ENCODE data around the gene RC3H2. TPM values are rescaled to one million over a fixed set of nuclear protein-coding genes. Genes with fewer than 3 reads are reported as not detected.

Gene RC3H2
- total and polyA plus RNA-seq, 2 donors (not counting 3 experiments of a cell fraction or from before 2014, with no cell fraction given), result 25.3 to 63.0 TPM

GRCh38 chr9:122845116-122845515 is 60.0 kb downstream of the RC3H2 start:
- H3K36me3 ChIP-seq (ENCODE audit: control insufficient read depth in 2 of 2, extremely low read depth in 1 of 2, insufficient read depth in 2 of 2, low read length in 2 of 2), result peaks cover 5 to 7% of the 10 kb centered on the region in 2 experiments
- no peak overlapping the region for H3K9ac ChIP-seq (replicated peaks; ENCODE audit: extremely low read depth, insufficient read depth, low read length)
- dilution Hi-C loops (cut with MboI; ENCODE audit: extremely low pct_ligation_motif_present, low sequenced_read_pairs), result no loop called here
- no peaks in the 10 kb centered on the region for H3K79me2 ChIP-seq (ENCODE audit: control insufficient read depth, insufficient read depth, low read length)
- H3K27me3 ChIP-seq (ENCODE audit: control insufficient read depth in 2 of 2, insufficient read depth in 2 of 2, low read length in 2 of 2), result no peaks in the 10 kb centered on the region
- TF ChIP-seq GATA2 (IDR thresholded peaks at IDR 0.05; ENCODE audit: insufficient read depth, insufficient read length, low read depth, low read length), result no peak
- TF ChIP-seq EZH2 (IDR thresholded peaks at IDR 0.05; ENCODE audit: borderline replicate concordance, low read depth, low read length, severe bottlenecking), result no peak
- no peak for TF ChIP-seq POLR2A (IDR thresholded peaks at IDR 0.05; ENCODE audit: low read depth, low read length)
- no peak for TF ChIP-seq MYC (IDR thresholded peaks at IDR 0.05; ENCODE audit: low read depth, low read length)
- TF ChIP-seq JUN (IDR thresholded peaks at IDR 0.05; ENCODE audit: borderline replicate concordance, insufficient read depth, insufficient read length, low read depth), result no peak
- no peak for TF ChIP-seq CTCF (IDR thresholded peaks at IDR 0.05; ENCODE audit: extremely low read depth in 1 of 2, insufficient read depth in 1 of 2, low read depth in 1 of 2, low read length in 2 of 2)
- no peak for TF ChIP-seq FOS (IDR thresholded peaks at IDR 0.05; ENCODE audit: borderline replicate concordance, insufficient read depth, low read length)
- TF ChIP-seq POLR2AphosphoS5 (IDR thresholded peaks at IDR 0.05; ENCODE audit: insufficient read depth, low read depth, low read length), result no peak
- no peak for TF ChIP-seq MAX (IDR thresholded peaks at IDR 0.05; ENCODE audit: insufficient read depth, insufficient read length)
- no peak for DNase-seq (ENCODE audit: low read depth, low spot score)
- FAIRE-seq, result no peak
- H3K9me3 ChIP-seq (replicated peaks; ENCODE audit: control insufficient read depth, insufficient read depth, low read length), result no peaks in the 10 kb centered on the region
- intact Hi-C loops (cut with micrococcal nuclease), result no loop called here
- H3K4me1 ChIP-seq (ENCODE audit: control insufficient read depth, extremely low read depth, insufficient read depth, low read length), result no peaks in the 10 kb centered on the region
- H3K27ac ChIP-seq (ENCODE audit: insufficient read depth, low read depth, low read length), result no peak overlapping the region
- no peak overlapping the region for H3K4me3 ChIP-seq (replicated peaks in 1 of 3; ENCODE audit: insufficient read depth in 1 of 3, low read depth in 1 of 3, low read length in 3 of 3)
- no peak overlapping the region for H2AFZ ChIP-seq (ENCODE audit: low read depth, low read length)
- H3K9me1 ChIP-seq (replicated peaks; ENCODE audit: control insufficient read depth, extremely low read depth, insufficient read depth, low read length), result no peaks in the 10 kb centered on the region
- ChIA-PET POLR2A (no interaction called here), CTCF (interaction anchor here (1.5 to 1.7 kb wide), 2 partner anchors 10 to 11 kb away, joined by 3 to 9 read pairs; no protein-coding TSS in a partner anchor)
- H3K4me2 ChIP-seq (ENCODE audit: insufficient read depth, low read length), result no peak overlapping the region
- H4K20me1 ChIP-seq (replicated peaks; ENCODE audit: control insufficient read depth, extremely low read depth, insufficient read depth, low read length), result no peaks in the 10 kb centered on the region
- BruUV-seq (replicated peaks), result no TSS peak

Data from endothelial cell of umbilical vein (primary cell).